ENCODE data around the gene CHD1. TPM values are rescaled to one million over a fixed set of nuclear protein-coding genes. Genes with fewer than 3 reads are reported as not detected.

Gene CHD1
- total RNA-seq, 1 donor from 2014 or later = 35.5 TPM

GRCh38 chr5:98865690-98866089 lies 63.1 kb downstream of the CHD1 start:
- Histone ChIP-seq H3K27me3 (no peaks in the 10 kb centered on the region), H3K4me3 (no peak overlapping the region), H3K9me3 (no peaks in the 10 kb centered on the region), H3K4me1 (no peaks in the 10 kb centered on the region), H3K36me3 (peaks cover 38 to 67% of the 10 kb centered on the region in 2 donors), H3K27ac (no peak overlapping the region)
- no peak for DNase-seq (ENCODE audit: low spot score in 2 of 2)
- intact Hi-C loops (cut with DNase I) = no loop called here
- TF ChIP-seq, protein P1, sequence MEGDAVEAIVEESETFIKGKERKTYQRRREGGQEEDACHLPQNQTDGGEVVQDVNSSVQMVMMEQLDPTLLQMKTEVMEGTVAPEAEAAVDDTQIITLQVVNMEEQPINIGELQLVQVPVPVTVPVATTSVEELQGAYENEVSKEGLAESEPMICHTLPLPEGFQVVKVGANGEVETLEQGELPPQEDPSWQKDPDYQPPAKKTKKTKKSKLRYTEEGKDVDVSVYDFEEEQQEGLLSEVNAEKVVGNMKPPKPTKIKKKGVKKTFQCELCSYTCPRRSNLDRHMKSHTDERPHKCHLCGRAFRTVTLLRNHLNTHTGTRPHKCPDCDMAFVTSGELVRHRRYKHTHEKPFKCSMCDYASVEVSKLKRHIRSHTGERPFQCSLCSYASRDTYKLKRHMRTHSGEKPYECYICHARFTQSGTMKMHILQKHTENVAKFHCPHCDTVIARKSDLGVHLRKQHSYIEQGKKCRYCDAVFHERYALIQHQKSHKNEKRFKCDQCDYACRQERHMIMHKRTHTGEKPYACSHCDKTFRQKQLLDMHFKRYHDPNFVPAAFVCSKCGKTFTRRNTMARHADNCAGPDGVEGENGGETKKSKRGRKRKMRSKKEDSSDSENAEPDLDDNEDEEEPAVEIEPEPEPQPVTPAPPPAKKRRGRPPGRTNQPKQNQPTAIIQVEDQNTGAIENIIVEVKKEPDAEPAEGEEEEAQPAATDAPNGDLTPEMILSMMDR (IDR thresholded peaks at IDR 0.05) = no peak

GRCh38 chr5:98847054-98847453 lies 81.8 kb downstream of the CHD1 start:
- H3K4me1 ChIP-seq = no peaks in the 10 kb centered on the region
- DNase-seq (ENCODE audit: low spot score in 2 of 2) = no peak
- H3K27me3 ChIP-seq = no peaks in the 10 kb centered on the region
- intact Hi-C loops (cut with DNase I) = no loop called here
- no peaks in the 10 kb centered on the region for H3K36me3 ChIP-seq
- no peaks in the 10 kb centered on the region for H3K9me3 ChIP-seq
- H3K27ac ChIP-seq = no peak overlapping the region
- no peak overlapping the region for H3K4me3 ChIP-seq
- TF ChIP-seq, protein P1 (IDR thresholded peaks at IDR 0.05) = no peak

DNA sequence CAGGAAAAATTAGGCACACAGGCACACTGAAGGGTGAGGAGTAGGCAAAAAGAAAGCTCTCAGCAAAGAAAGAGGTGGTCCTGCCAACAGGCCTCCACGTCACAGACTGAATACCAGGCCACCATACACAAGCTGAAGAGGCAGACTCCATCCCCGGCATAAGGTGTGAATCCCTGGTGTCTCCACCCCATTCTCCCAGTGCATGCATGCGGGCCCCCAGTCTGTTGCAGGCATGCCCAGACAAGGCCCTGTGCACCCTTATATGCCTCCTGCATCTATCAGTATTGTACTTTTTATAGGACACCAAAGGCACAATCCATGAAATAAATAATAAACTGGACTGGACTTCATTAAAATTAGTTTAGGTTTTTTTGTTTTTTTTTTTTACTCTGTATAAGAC lies 82.3 kb downstream of the CHD1 start:
- Histone ChIP-seq H3K36me3 (no peaks in the 10 kb centered on the region), H3K27ac (no peak overlapping the region), H3K27me3 (no peaks in the 10 kb centered on the region), H3K4me1 (no peaks in the 10 kb centered on the region), H3K4me3 (no peak overlapping the region), H3K9me3 (no peaks in the 10 kb centered on the region)
- no peak for DNase-seq (ENCODE audit: low spot score in 2 of 2)
- TF ChIP-seq, protein P1 (IDR thresholded peaks at IDR 0.05) = no peak
- intact Hi-C loops (cut with DNase I) = no loop called here

GRCh38 chr5:98845878-98846277 lies 82.9 kb downstream of the CHD1 start:
- DNase-seq (ENCODE audit: low spot score in 2 of 2) = no peak
- no peaks in the 10 kb centered on the region for H3K27me3 ChIP-seq
- no peaks in the 10 kb centered on the region for H3K4me1 ChIP-seq
- intact Hi-C loops (cut with DNase I) = no loop called here
- no peak overlapping the region for H3K4me3 ChIP-seq
- TF ChIP-seq, protein P1 (IDR thresholded peaks at IDR 0.05) = no peak
- no peaks in the 10 kb centered on the region for H3K9me3 ChIP-seq
- no peaks in the 10 kb centered on the region for H3K36me3 ChIP-seq
- H3K27ac ChIP-seq = no peak overlapping the region

- Histone ChIP-seq H3K4me3 (no peak overlapping the region), H3K27ac (no peak overlapping the region), H3K4me1 (no peaks in the 10 kb centered on the region), H3K27me3 (no peaks in the 10 kb centered on the region), H3K9me3 (no peaks in the 10 kb centered on the region), H3K36me3 (no peaks in the 10 kb centered on the region)
- DNase-seq (ENCODE audit: low spot score in 2 of 2) = no peak
- TF ChIP-seq, protein P1 (IDR thresholded peaks at IDR 0.05) = no peak
- intact Hi-C loops (cut with DNase I) = no loop called here
These were observed 83.9 kb downstream of the CHD1 start for GRCh38 chr5:98844865-98845264.

DNA sequence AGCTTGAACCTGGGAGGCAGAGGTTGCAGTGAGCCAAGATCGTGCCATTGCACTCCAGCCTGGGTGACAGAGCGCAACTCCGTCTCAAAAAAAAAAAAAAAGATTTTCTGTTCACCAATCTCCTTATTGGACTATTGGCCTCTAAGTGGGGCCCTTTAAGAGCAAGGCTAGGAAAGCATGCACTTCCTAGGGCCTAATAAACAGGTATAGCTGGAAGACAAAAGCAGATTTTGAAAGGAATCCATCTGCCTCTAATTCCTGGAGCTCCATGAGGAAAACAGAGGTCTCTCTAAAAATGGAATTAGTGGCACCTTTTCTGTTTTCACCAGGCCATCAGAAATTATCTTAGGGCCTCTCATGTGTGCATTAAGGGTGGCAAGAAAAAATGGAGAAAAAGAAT lies 85.3 kb downstream of the CHD1 start:
- no peak for DNase-seq (ENCODE audit: low spot score in 2 of 2)
- TF ChIP-seq, protein P1 (IDR thresholded peaks at IDR 0.05) = no peak
- H3K27ac ChIP-seq = no peak overlapping the region
- H3K27me3 ChIP-seq = no peaks in the 10 kb centered on the region
- no peaks in the 10 kb centered on the region for H3K36me3 ChIP-seq
- no peaks in the 10 kb centered on the region for H3K9me3 ChIP-seq
- no peaks in the 10 kb centered on the region for H3K4me1 ChIP-seq
- no peak overlapping the region for H3K4me3 ChIP-seq
- intact Hi-C loops (cut with DNase I) = no loop called here

Measured in ascending aorta (tissue), 2 donors.